Loucy (cell line): ENCODE data around the gene KIF13A.

Experiments
- H2AFZ ChIP-seq: fragments of 200-600 bp; sonication (generic); 2 replicates; pipeline ENCODE4 v1.6.0; 2016; ENCODE audit warnings: antibody characterized with exemption, mild to moderate bottlenecking, low read length, moderate library complexity
- H3F3A ChIP-seq: fragments of 200-600 bp; 2 replicates; pipeline ENCODE4 v1.6.0; 2016; ENCODE audit warnings: antibody characterized with exemption, low read depth, mild to moderate bottlenecking
- H3K27me3 ChIP-seq: fragments of 200-600 bp; sonication (generic); 2 replicates; pipeline ENCODE4 v1.6.1; 2014; ENCODE audit warnings: low read length, mild to moderate bottlenecking; ENCODE audit not compliant: insufficient read depth, poor library complexity, severe bottlenecking
- H3K36me3 ChIP-seq: fragments of 200-600 bp; sonication (generic); 2 replicates; pipeline ENCODE4 v1.6.1; 2016; ENCODE audit warnings: low read length; ENCODE audit not compliant: insufficient read depth
- H3K4me1 ChIP-seq: fragments of 200-600 bp; sonication (generic); 2 replicates; pipeline ENCODE4 v1.5.1; 2014; ENCODE audit warnings: low read length, mild to moderate bottlenecking; ENCODE audit not compliant: insufficient read depth, poor library complexity, severe bottlenecking
- H3K4me2 ChIP-seq: fragments of 200-600 bp; sonication (generic); 2 replicates; pipeline ENCODE4 v1.6.0; 2014; ENCODE audit warnings: antibody characterized with exemption, low read length, low read depth, mild to moderate bottlenecking; ENCODE audit not compliant: poor library complexity, severe bottlenecking
- H3K4me3 ChIP-seq: fragments of 200-600 bp; sonication (generic); 2 replicates; pipeline ENCODE4 v1.5.1; 2014; ENCODE audit warnings: low read length, mild to moderate bottlenecking, mixed read lengths; ENCODE audit not compliant: poor library complexity, severe bottlenecking
- H3K79me2 ChIP-seq: fragments of 200-600 bp; sonication (generic); 2 replicates; pipeline ENCODE4 v1.6.1; 2014; ENCODE audit warnings: low read length; ENCODE audit not compliant: insufficient read depth
- H3K9ac ChIP-seq: fragments of 200-600 bp; sonication (generic); 2 replicates; pipeline ENCODE4 v1.6.0; 2014; ENCODE audit warnings: mild to moderate bottlenecking, low read depth, low read length, moderate library complexity; ENCODE audit not compliant: poor library complexity, severe bottlenecking
- H3K9me2 ChIP-seq: fragments of 200-600 bp; sonication (generic); replicated peaks from 2 replicates; pipeline ENCODE4 v1.6.1; 2016; ENCODE audit warnings: low read depth, low read length, mixed read lengths
- H3K9me3 ChIP-seq: fragments of 200-600 bp; sonication (generic); 2 replicates; pipeline ENCODE4 v1.6.1; 2014; ENCODE audit warnings: mild to moderate bottlenecking, antibody characterized with exemption, low read length, low read depth; ENCODE audit not compliant: insufficient read depth
- H4K20me1 ChIP-seq: fragments of 200-600 bp; sonication (generic); 2 replicates; pipeline ENCODE4 v1.6.0; 2014; ENCODE audit warnings: antibody characterized with exemption, low read length, mild to moderate bottlenecking; ENCODE audit not compliant: insufficient read depth, poor library complexity, severe bottlenecking
- EZH2phosphoT487 ChIP-seq: fragments of 200-600 bp; IDR thresholded peaks from 2 replicates; pipeline ENCODE4 v1.6.1; 2018; ENCODE audit warnings: antibody characterized with exemption, mild to moderate bottlenecking, moderate library complexity, borderline replicate concordance
- TF ChIP-seq, protein P1 (sequence below): fragments of 200-600 bp; sonication (generic); conservative IDR thresholded peaks from 2 replicates; pipeline ENCODE4 v1.5.1; 2014; ENCODE audit warnings: mild to moderate bottlenecking, antibody characterized with exemption, low read length

The KIF13A gene

DNA sequence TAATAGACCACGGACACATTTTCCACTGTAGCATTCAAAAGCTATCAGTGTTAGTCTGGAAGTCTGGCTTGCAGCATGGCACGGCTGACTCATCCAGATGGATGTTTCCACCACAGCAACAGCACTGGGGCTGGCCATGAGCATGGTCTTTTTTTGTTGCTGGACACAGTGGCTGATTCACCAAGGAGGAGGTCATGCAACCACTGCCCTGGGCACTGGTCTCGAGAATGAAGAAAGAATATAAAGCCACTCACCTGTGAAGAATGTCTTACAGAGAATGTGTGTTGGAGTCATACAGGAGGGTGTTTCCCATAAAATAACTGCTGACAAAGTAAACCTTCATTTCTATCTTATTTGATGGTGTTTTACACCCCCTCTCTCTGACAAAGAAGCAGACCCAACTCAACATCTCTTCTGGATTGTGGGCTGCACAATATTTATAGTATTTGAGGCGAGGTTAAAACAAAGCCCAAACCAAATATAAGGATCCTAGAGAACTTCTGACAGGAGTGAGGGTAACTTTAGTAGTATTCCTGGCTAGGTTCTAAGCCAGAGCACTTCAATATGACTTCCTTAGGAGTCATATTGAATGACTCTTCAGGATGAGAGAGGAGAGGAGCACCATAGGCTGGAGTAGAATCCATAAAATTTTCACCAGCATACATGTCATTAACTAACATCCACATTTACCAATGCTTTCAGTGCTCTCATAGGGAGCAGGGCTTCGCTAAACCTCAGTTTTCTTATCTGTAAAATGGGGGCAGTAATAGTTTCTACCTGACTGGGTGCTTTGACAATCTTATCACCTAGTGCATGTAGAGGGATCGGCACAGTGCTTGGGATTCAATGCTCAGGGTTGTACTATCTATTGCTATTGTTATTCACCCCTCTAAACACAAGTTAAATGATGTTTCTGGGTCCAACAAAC lies 121.4 kb downstream of the KIF13A start:
- H3K9me3 ChIP-seq = no peaks in the 10 kb centered on the region
- H3K9ac ChIP-seq = no peak overlapping the region
- no peaks in the 10 kb centered on the region for H3F3A ChIP-seq
- TF ChIP-seq, protein P1, sequence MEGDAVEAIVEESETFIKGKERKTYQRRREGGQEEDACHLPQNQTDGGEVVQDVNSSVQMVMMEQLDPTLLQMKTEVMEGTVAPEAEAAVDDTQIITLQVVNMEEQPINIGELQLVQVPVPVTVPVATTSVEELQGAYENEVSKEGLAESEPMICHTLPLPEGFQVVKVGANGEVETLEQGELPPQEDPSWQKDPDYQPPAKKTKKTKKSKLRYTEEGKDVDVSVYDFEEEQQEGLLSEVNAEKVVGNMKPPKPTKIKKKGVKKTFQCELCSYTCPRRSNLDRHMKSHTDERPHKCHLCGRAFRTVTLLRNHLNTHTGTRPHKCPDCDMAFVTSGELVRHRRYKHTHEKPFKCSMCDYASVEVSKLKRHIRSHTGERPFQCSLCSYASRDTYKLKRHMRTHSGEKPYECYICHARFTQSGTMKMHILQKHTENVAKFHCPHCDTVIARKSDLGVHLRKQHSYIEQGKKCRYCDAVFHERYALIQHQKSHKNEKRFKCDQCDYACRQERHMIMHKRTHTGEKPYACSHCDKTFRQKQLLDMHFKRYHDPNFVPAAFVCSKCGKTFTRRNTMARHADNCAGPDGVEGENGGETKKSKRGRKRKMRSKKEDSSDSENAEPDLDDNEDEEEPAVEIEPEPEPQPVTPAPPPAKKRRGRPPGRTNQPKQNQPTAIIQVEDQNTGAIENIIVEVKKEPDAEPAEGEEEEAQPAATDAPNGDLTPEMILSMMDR = no peak
- TF ChIP-seq EZH2phosphoT487 = no peak
- no peaks in the 10 kb centered on the region for H3K9me2 ChIP-seq
- no peaks in the 10 kb centered on the region for H3K4me1 ChIP-seq
- H3K4me3 ChIP-seq = no peak overlapping the region
- no peaks in the 10 kb centered on the region for H4K20me1 ChIP-seq
- H3K79me2 ChIP-seq = no peaks in the 10 kb centered on the region
- H3K36me3 ChIP-seq = no peaks in the 10 kb centered on the region
- H3K27me3 ChIP-seq = no peaks in the 10 kb centered on the region
- H2AFZ ChIP-seq = no peak overlapping the region
- H3K4me2 ChIP-seq = no peak overlapping the region

DNA sequence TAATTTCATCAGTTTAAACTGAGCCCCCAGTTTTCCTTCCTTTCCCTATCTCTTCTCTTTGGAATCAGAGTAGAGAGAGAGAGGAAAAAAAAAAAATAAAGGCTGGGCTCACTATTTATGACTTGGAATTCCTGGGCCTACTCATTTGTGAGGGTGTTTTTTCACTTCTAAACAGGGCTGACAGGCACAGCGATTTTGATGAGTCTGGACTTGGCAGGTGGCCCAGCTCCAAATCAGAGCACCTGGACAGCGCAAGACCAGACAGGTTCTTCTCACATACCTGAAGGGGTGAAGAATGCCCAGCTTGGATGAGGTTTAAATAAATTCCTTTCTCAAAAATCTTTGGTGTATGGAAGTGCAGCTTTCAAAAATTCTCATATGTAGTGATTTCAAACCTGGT lies 122.2 kb downstream of the KIF13A start:
- Histone ChIP-seq H3K27me3 (no peaks in the 10 kb centered on the region), H3K9ac (no peak overlapping the region), H4K20me1 (no peaks in the 10 kb centered on the region), H2AFZ (no peak overlapping the region), H3K79me2 (no peaks in the 10 kb centered on the region), H3F3A (no peaks in the 10 kb centered on the region), H3K36me3 (no peaks in the 10 kb centered on the region), H3K9me2 (no peaks in the 10 kb centered on the region), H3K4me3 (no peak overlapping the region), H3K9me3 (no peaks in the 10 kb centered on the region), H3K4me1 (no peaks in the 10 kb centered on the region), H3K4me2 (no peak overlapping the region)
- TF ChIP-seq EZH2phosphoT487 = no peak
- TF ChIP-seq, protein P1 = no peak

DNA sequence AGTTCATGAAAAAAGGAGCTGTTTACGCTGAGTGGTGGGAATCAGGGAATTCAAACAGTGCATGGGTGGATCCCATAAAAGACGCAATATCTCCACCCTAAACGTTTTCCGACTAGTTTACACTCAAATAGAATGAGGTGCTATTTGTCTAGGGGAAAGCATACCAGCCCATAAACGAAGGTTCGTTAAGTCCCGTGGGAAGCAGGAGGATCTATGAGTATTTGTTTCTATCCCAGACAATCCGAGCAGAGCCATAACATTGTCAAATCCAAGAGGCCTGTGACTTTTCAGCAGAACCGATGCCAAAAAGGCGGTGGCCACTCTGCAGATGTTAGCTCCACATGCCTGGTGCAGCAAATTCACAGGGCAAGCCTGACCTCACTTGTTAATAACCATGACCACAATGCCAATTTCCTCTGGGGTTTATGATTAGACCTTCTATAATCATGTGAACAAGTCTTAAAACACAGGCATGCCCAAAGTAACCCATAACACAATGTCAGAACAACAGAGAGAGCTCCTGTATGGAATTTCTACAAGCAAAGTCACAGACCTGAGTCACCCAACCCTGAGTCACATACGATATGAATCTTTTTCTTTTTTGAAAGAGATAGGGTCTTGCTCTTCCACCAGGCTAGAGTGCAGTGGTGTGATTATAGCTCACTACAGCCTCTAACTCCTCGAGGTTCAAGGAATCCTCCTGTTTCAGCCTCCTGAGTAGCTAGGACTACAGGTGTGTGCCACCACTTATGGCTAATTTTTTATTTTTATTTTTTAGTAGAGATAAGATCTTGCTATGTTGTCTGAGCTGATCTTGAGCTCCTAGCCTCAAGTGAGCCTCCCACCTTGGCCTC lies 123.3 kb downstream of the KIF13A start:
- H3K27me3 ChIP-seq = no peaks in the 10 kb centered on the region
- TF ChIP-seq, protein P1 = no peak
- no peak for TF ChIP-seq EZH2phosphoT487
- no peaks in the 10 kb centered on the region for H3K4me1 ChIP-seq
- H4K20me1 ChIP-seq = no peaks in the 10 kb centered on the region
- H3K4me2 ChIP-seq = no peak overlapping the region
- no peak overlapping the region for H3K9ac ChIP-seq
- H3K36me3 ChIP-seq = no peaks in the 10 kb centered on the region
- no peak overlapping the region for H2AFZ ChIP-seq
- no peaks in the 10 kb centered on the region for H3K79me2 ChIP-seq
- H3K4me3 ChIP-seq = no peak overlapping the region
- no peaks in the 10 kb centered on the region for H3K9me2 ChIP-seq
- no peaks in the 10 kb centered on the region for H3F3A ChIP-seq
- no peaks in the 10 kb centered on the region for H3K9me3 ChIP-seq
